HG03097 (cell line): Measurements from ENCODE around the gene XCL2.
"Not testable (repeated sequence)": the region's sequence is repeated elsewhere in the genome, so short reads cannot be mapped to it uniquely, and the experiment has no call there.

Source experiments
- ATAC-seq: cut with Tn5 transposase; IDR thresholded peaks from one replicate; pipeline ENCODE4 v1.9.1; 2021; ENCODE audit not compliant: unreplicated experiment, low FRiP score

The XCL2 gene

DNA sequence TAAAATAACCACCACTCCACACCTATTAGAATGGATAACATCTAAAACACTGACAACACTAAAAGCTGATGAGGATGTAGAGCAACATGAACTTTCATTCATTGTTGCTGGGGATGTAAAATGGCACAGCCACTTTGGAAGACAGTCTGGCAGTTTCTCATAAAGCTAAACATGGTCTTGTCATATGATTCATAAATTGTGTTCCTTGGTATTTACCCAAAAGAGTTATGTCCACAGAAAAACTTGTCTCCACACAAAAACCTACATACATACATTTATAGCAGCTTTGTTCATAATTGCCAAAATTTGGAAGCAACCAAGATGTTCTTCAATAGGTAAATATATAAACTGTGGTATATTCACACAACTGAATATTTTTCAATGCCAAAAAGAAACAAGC lies 16.6 kb upstream of the XCL2 start:
- no peak for ATAC-seq

DNA sequence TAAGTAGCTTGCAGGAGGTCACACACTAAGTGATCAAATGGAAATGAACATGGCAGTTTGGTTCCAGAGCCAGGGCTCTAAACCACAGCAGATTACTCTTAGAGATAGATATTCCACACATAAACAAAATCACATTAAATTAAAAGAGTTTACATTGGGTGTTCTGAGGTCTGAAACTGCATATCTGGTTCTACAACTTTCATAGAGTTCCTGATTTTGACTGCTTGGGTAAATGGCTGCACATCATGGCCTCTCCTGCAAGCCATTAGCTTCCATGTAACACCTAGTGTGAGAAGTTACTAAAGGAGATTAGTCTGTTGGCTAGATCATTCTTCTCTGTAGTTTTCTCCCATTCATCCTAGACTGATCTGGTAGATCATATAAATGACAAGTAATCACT lies 12.8 kb upstream of the XCL2 start:
- no peak for ATAC-seq

DNA sequence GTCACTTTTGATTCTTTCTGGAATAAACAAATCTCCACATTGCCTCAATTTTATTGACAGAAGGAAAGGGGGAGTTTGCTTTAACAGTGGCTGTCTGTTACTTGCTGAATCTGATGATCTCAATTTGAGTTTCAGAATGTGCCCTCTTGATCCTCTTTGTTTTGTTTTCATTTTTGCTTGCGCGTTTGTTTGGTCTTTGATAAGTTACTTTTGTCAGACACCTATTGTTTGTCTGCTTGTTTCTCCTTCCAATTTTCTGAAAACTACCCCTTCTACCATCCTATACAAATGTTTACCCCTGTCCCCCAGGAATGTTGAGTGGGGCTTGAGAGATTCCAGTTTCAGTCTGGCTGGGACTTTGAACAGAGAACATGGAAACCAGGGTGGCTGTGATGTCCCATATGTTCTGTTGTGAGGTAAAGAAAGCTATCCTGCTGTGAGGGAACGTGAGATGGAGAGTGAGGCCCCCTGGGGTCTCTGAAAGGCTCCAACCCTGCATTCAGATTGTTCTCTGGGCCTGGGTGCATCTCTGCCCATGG lies 11.8 kb upstream of the XCL2 start:
- no peak for ATAC-seq

DNA sequence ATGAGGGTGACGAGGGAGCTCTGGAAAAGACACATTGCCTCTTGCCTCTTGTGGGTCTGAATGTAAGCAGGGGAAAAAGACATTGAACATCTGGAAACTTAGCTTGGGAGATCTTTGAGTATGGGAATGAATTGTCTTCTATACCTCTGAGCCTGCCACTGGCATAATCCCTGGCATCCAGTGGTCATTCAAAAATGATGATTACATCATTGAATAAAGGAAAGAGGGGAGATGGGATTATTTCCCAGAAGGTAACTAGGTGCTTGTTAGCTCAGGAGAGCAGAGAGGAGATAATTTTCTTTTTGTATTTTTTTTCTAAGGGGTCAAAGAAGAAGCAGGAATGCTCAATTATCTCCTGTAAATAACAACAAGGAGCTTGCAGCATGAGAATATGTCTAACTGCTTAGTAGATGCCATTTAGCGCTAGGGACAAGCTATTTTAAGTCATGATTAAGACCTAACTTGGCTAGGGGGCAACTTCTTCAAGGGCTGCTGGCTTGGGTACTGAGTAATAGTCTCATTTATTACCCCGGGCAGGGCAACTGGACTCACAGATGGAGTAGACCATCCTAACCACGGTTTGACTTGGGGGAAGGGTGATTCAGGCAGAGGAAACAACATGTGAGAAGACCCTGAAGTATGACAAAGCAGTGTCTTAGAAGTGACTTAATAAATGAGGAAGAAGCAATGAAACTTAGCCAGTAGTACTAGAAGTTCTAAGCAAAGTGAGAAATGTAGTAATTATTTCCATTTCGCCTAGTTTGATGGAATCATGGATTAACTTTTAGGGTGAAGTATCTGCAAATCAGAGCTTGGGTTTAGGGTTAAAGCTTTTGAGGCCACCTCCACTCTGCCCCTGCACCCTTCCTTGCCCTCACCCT lies 11.0 kb upstream of the XCL2 start:
- no peak for ATAC-seq

DNA sequence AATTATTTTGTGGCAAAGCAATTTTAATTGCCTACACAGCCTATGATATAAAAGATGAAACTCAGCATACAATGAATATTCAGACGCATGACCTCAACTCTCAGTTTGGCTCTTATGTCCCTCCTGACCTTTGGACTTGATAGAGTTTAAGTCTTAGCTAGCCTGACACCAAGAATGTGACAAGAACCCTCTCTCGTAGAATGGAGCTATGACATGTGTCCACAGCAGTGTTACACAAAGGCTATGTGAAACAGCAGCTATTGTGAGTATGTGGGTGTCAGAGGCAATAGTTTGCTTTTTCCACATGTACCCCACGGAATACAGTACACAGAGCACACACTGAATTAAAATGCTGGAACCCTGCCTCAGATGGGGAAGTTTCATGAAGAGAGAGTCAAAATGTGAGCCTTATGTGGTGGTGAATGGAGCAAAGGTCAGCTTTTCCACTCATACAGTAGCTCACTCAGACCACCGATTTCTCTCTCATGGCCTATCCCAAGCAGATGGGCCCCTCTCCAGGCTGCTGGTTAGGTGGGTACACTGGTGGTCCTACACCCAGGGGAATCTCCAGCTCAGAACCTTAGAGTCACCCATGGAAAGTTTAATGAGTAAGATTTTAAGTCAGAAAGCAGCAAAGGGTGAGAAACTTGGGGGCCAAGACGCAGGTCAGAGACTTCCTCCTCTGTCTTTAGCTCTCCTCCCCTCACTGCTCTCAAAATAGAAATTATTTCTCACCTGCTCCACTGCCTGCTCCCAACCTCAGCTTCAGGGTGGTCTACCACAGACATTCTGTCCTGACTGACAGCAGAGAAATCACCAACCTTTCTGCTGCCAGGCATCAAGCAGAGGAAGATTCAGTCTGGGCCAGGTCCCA lies 10.1 kb upstream of the XCL2 start:
- no peak for ATAC-seq

DNA sequence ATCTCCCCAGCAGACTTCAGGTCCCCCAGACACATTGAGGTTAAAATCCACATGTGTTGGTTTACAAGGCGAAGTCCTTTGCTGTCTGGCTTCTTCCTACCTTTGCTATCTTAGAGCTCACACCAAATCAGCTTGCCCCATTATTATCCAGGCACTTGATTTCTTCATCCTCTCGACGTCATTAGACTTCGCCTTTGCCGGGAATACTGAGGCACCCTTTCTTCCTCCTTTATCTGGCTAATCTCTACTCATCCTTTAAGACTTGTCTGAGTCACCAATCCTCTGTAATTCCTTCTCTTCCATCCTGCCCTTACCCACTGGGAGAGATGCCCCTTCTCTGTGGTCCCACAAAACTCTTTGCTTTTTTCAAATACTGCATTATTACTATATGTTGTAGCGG lies 9.2 kb upstream of the XCL2 start:
- no peak for ATAC-seq

DNA sequence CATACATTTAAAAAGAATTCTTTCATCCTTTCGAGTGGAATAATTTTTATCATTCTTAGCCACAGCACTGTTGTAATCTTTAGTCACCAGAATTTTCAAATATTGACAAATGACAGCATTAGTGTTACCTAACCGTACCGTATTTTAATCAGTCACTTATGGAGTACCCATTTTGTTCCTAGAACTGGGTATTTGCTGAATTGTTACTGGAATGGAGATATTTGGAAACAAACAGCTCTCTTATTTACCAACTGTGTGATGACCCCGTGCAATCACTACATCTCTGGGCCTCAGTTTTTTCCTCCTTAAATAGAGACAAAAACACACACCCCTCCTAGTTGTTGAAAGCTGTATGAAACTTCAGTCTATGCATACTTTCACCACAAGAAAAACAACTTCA lies 7.9 kb upstream of the XCL2 start:
- no peak for ATAC-seq

DNA sequence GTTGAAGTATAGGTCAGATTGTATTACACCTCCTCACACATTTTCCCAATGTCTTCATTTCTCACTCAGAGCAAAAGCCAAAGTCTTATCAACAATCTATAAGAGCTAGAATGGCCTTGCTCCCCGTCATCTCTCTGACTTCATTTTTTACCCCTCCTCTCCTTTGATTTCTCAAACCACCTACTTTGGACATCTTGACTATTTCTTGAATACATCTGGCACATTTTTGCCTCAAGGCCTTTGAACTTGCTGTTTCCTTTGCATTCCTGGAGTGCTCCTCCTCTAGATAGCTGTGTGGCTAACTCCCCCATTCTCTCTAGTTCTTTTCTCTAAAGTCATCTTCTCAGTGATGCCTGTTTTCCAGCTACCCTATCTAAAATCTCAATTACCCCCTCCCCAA lies 7.2 kb upstream of the XCL2 start:
- no peak for ATAC-seq

DNA sequence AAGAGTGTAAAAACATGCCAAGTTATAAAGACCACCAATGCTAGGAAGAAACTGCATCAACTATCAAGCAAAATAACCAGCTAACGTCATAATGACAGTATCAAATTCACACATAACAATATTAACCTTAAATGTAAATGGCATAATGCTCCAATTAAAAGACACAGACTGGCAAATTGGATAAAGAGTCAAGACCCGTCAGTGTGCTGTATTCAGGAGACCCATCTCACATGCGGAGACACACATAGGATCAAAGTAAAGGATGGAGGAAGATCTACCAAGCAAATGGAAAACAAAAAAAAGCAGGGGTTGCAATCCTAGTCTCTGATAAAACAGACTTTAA lies 2.7 kb upstream of the XCL2 start:
- not testable (repeated sequence) for ATAC-seq

DNA sequence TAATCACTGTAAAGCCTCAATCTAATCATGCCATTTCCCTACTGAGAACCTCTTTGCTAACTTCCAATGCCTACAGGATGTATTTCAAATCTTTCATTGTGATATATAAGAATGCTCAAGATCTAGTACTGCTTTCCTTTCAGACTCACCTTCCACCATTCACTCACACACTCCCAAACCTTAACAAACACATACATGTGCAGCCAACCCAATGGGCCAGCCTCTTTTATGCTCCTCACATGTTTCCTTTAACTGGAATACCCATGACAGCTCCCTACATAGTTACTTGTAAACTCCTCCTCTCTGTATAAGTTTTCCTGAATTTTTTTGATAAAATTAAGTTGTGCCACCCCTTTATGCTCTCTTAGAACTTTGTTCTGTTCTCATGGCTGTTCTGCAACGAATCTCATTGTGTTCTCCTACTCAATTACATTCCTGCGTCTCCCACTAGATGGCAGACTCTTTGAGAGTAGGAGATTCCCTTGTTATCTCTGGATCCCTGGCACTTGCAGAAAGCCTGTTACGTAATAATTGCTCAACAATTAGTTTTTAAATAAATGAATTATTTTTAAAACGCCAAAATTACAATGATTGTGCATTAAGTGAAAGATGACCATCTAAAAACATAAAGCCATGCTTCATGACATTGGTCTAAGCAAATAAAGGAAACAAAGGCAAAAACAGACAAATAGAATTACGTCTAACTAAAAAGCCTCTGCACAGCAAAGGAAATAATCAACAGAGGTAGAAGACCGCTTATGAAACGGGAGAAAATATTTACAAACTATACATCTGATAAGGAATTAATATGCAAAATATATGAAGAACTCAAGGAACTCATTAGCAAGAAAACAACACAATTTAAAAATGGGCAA lies 2.1 kb upstream of the XCL2 start:
- ATAC-seq: not testable (repeated sequence)

DNA sequence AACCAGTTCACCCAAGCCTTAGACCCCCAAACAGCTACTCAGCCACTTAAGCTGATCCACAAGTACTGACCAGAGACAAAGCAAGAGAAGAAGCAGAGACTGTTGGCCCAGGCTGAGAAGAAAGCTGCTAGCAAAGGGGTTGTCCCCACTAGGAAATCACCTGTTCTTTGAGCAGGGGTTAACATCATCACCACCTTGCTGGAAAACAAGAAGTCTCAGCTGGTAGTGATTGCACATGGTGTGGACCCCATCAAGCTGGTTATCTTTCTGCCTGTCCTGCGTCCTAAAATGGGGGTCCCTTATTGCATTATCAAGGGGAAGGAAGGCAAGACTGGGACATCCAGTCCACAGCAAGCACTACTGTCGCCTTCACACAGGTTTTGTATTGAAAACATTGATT lies 819 bp downstream of the XCL2 start:
- not testable (repeated sequence) for ATAC-seq

DNA sequence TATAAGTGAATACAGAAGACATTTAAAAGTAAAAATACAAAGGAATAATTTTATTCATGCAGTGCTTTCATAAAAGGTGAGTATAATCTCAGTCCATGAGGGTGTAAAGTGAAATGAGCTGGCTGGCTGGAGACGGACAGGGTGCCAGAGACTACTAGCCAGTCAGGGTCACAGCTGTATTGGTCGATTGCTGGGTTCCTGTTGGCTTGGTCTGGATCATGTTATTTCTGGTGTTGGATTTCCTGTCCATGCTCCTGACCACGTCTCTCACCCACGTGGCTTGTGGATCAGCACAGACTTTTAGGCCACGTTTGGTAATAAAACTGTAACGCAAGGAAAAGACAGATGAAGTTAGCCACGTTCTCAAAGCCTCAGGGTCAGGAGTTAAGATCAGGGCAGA lies 3.0 kb downstream of the XCL2 start:
- ATAC-seq: not testable (repeated sequence)

DNA sequence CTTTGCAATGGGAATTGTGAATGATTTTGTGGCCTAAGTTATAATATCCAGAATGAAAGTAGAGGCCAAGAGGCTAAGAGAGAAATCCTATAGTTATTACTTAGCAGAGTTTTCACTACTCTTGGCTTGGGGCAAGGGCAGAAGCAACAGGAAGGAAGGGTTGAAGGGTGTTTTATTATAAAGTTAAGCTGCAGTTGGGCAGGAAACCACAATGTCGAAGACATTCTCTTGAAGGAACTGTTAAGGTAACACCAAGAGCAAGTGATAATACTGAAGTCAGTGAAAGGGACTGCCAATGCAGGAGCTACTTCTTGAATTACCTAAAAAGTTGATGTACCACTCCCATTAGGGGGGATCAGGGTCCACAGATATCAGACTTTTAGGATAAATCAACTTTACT lies 8.3 kb downstream of the XCL2 start:
- no peak for ATAC-seq

DNA sequence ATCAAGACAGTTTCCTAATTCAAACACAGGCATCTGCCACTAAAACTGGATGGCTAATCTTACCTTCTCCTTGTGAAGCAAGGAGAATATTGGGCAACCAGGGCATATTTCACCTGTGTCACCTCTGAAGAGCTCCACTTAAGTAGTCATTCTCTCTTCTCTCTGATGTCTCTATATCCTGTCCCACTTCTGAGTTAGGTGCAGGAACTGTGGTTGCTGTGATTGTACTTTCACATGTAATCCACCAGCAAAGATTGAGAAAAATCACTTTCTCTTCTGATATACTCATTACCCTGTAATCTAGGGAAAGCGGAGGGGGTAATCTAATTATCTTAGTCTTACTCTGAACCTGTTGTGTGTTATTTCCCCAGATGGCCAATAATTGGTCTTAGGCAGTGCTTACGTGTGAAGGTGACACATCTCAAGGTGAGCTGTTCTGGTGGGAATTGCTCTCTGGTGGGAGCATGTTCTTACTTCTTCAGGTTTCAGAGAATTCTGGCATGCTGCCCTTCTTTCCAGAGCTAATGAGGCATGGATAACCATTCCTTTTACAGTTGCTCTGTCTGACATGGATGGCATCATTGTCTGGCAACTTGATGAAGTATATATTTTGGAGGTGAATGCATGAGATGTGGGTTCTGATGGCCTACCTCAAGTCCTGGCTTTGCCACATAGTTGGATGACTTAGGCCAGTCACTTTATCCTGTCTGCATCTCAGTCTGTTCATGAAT lies 12.0 kb downstream of the XCL2 start:
- no peak for ATAC-seq

DNA sequence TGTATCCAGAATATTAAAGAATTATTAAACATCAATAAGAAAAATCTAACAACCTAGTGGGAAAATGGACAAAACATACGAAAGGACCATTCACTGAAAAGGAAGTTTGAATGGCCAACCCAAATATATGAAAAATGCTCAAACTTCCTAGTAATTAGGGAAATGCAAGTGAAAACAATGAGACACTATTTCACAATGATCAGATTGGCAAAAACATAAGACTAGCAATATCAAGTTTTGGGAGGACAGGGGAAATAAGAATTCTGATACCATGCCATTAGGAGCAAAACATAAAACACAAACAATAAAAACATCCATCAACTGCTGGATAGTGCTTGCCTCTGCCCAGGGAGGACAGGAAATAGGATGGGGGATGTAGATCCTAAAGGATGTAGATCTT lies 14.3 kb downstream of the XCL2 start:
- no peak for ATAC-seq

DNA sequence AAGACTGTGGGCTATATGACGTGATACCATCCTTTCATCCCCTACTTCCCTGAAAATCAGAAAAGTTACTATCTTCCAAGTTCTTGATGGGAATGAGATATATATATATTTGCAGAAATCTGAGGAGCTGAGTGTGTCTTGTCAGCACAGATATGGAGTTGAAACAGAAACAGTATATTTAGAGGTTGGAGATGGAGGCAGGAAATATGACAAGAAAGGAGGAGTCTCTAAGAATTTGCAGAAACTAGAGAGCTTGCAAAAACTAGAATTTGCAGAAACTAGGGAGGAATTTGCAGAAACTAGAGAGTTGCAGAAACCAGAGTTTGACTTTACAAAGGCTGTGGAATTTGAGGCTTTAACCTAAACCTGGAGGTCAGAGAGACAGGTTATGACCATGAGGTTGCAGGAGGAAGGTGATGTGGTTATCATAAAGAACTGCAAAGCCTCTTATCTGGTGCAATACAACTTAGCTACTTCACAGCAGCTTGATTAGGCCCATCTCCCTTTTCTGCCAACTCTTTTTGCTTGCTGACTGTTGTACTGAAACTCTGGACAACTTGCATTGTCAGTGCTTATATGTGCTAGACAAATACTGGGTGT lies 22.3 kb downstream of the XCL2 start:
- ATAC-seq: no peak

DNA sequence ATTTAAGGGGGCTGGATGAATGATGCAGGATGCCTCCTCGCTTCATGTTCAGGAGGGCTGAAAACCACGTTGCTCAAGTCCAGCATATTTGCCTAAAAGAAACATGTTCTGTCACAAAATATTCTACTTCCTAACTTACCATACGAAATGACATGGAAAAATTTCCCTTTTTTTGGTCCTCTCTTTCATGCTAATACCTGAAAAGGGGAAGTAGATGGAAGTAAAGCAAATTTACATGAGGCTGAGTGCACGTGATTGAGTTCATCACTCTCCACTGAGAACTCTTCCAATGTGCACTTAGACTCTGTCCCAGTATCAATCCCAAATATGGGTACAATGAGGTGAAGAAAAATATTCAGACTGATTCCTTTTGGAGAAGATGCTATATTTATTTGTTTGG lies 23.0 kb downstream of the XCL2 start:
- no peak for ATAC-seq

DNA sequence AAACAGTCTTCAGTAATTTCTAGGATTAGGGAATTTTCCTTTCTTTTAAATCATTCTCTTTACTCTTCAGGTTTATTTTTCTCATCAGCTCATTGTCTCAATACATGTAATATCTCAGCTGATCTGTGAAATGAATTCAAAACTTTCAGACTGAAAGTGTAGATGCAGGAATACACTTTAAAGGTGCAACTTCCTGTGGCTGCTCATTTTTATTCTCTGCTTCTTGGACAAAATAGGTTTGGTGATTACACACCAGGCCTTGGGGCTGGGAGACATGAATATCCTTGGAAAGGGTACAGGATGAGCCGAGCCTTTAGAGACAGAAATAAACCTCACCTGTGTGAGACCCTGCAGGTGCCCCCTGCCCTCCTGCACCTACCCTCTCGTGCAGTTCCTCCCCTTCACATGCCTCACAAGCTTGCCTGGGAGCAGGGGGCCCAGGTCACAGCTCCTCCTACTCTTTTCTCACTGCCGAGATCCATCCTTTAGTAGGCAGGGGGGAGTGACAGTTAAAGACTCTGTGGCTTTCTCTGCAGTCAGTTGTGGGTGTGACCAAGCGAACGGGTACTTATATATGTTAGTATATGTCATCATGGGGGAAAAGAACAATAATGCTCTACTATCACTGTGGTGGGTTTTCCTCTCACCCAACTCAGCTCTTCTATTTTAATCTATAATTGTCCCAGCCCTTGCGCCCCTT lies 23.6 kb downstream of the XCL2 start:
- no peak for ATAC-seq

DNA sequence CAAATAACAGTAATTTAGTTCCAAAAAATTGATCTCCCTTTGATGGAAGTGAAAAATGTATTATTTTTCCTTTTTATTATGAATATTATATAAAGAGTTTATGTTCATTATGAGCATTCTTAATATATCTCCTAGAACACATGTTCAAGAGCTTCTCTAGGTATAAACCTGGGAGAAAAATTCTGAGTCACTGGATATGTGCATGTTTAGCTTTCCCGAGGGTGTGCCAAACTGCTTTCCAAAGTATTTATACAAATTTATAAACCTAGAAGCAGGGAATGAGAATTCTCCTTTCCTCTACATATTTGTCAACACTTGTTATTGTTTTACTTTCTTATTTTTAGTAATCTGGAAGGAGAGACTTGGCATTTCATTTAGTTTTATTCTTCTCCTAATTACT lies 25.0 kb downstream of the XCL2 start:
- ATAC-seq: no peak
